HG03460 (cell line): ENCODE results near the gene COL7A1.

Source experiments
- ATAC-seq: cut with Tn5 transposase; IDR thresholded peaks from one replicate; pipeline ENCODE4 v1.9.1; 2021; ENCODE audit not compliant: unreplicated experiment

The COL7A1 gene

GRCh38 chr3:48592519-48593087 is 2.5 kb downstream of the COL7A1 start:
- no peak for ATAC-seq

GRCh38 chr3:48591886-48592518 is 3.1 kb downstream of the COL7A1 start:
- no peak for ATAC-seq

- no peak for ATAC-seq
These were observed 3.7 kb downstream of the COL7A1 start for GRCh38 chr3:48591436-48591835.

- ATAC-seq, result no peak
These were observed 6.9 kb downstream of the COL7A1 start for GRCh38 chr3:48588230-48588629.

GRCh38 chr3:48587686-48588085 is 7.4 kb downstream of the COL7A1 start:
- no peak for ATAC-seq

- no peak for ATAC-seq
These were observed 9.7 kb downstream of the COL7A1 start for GRCh38 chr3:48585411-48585810.

GRCh38 chr3:48584836-48585235 is 10.3 kb downstream of the COL7A1 start:
- ATAC-seq, result no peak

GRCh38 chr3:48581621-48582481 is 13.3 kb downstream of the COL7A1 start:
- ATAC-seq, result no peak

- ATAC-seq, result no peak
These were observed 18.5 kb downstream of the COL7A1 start for GRCh38 chr3:48576647-48577046.

GRCh38 chr3:48575366-48575765 is 19.8 kb downstream of the COL7A1 start:
- no peak for ATAC-seq

GRCh38 chr3:48573973-48574585 is 21.1 kb downstream of the COL7A1 start:
- ATAC-seq, result no peak

GRCh38 chr3:48572517-48572916 is 22.6 kb downstream of the COL7A1 start:
- ATAC-seq, result no peak

GRCh38 chr3:48571938-48572337 is 23.2 kb downstream of the COL7A1 start:
- no peak for ATAC-seq

- no peak for ATAC-seq
These were observed 25.2 kb downstream of the COL7A1 start for GRCh38 chr3:48569808-48570450.

- ATAC-seq, result no peak
These were observed 25.7 kb downstream of the COL7A1 start for GRCh38 chr3:48569400-48569799.

GRCh38 chr3:48568476-48568875 is 26.7 kb downstream of the COL7A1 start:
- ATAC-seq, result no peak

GRCh38 chr3:48567500-48567899 is 27.6 kb downstream of the COL7A1 start:
- ATAC-seq, result no peak

GRCh38 chr3:48567090-48567489 is 28.0 kb downstream of the COL7A1 start:
- no peak for ATAC-seq

GRCh38 chr3:48566401-48566760 is 28.7 kb downstream of the COL7A1 start:
- ATAC-seq, result no peak

- no peak for ATAC-seq
These were observed 29.3 kb downstream of the COL7A1 start for GRCh38 chr3:48565591-48566400.
